Activated T-helper 1 cell treated with Interleukin-2 at 50 U/mL for 16 hours (primary cell): ENCODE results near the gene PRDM13.
"Not testable (repeated sequence)": the region's sequence is repeated elsewhere in the genome, so short reads cannot be mapped to it uniquely, and the experiment has no call there.

ENCODE experiments used
- DNase-seq: peaks from one replicate; pipeline ENCODE4 v3.0.0-alpha.2; 2020; ENCODE audit warnings: low read depth

PRDM13 gene

DNA sequence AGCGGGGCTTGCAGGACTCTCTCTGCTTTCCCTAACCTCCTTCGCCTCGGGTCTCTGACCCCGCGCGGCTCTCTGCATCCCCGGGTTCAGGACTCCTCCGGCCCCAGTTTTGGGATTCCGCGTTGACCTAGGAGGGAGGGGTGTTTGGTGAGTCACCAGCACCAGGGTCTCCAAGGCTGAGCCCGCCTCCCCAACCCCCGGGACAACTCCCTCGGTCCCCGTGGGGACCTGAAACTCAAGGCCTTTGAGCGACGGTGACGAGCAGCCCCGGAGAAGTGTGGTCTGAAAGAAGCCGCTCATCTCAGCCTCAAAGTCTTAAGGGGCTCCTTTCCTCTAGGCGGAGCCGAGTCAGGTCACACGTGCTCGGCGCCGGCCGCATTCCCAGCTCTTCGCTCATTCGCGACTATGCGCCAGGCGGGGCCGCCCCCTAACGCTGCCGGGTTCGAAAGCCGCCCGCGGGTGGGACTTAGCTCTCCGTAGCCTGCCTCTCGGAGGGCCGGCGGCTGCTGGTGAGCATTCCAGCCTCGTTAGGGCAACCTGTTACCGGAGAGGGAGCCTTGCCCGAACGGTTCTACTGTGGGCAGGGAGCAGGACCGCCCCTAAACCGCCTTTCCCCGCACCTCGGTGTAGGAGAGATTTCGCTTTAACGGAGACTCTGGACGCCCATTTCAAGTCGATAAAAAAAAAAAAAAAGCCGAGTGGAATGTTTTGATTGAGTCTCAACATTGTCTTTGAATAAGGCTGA is 3.0 kb upstream of the PRDM13 start:
- no peak for DNase-seq

DNA sequence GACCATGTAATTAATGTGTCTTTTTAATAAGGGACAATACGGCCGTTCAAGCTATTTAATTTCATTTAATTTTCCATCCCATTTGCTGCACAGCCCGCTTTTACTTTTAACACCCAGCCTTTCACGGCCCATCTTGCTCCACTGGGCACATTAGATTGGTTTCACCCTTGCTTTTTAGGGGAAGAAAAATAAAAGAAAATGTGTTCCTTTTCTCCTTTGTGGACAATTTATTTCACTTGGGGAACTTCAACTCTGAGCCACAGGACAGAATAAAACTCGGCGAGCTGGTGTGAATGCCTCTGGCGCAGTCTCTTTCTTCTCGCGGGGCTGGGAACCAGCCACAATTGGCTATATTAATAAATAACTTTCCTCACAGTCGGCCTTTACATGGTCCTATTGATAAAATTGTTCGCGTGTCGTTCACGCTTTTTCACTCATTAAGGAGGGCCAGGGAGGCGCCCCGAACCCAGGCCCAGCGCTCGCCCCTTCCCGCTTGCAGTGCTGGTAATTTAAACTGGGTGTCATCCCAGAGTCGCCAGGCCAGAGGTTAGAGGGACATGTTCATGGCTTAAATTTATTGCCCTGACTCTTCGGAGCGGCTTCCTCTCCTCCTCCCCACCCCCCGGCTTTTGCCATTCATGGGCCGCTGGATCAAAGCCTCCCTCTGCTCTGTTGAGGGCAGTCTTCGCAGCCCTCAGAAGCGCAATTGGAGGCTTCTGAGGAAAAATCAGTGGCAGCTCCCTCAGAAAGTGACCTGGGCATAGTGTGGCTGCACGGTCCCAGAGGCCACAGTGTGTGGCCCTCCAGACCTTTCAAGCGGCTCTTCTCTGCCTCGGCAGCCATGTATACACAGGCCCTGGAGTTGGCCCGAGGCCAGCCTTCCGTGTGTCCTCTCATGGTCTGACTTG is 2.2 kb upstream of the PRDM13 start:
- DNase-seq: no peak

DNA sequence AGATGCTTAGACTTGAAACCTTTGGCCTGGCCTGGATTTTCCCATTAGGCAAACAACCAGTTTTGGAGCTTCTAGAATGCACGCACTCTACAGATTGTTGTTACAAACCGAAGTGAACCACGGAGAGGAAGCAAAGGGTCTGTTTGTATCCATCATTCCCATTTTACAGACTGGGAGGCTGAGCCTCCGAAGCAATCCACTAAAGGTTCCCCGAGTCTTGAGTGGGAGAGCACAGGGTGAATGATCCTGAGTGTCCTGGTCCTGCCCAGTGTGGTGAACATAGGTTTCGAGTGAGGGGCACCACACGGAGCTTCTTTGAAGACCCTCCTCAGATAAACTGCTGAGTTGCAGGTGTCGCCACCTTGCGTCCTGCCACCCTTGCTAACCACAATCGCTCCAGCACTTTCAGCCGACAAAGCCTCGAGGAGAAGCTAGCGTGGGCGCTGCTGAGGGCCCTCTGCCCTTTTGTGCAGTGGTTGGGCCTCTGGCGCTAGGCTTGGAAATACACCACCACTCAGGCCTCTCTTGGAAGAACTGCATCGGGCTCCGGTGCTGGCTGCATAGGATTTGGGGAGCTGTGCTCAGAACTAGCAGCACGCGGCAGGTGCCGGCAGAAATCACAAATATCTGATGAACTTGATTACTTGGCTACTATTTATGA is 1.4 kb upstream of the PRDM13 start:
- DNase-seq: no peak

DNA sequence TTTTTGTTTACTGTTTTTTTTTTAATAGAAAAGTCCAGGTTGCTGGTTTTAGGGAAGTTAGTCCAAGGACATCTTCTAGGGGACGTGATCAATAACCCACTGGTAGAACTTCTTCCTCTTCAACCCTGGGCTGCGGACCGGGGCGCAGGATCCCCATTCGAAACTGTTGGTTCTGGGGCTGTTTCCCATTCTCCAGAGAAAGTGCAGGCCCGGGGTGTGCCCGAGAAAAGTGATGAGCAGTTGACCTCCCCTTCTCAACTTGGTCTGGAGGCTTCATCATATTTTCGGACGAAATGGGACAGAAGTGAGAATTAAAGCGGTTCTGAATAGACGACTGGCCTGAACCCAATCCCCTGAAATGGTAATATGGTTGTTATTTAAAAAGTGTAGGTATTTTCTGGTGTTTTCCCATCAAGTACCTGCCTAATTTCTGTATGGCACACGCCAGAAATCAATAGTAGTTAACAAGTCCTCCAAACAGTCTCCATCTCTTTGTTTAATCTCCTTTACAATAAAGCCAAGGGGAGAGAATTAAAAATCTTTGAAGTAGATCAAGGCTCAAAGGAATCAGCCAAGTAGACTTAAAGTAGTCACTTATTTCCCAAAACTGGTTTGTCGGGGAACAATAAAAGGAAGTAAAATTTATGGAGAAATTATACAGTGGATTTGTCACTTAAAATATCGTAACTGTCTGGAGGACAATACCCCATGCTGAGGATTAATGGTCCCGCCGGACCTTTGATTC is 550 bp upstream of the PRDM13 start:
- DNase-seq: no peak

DNA sequence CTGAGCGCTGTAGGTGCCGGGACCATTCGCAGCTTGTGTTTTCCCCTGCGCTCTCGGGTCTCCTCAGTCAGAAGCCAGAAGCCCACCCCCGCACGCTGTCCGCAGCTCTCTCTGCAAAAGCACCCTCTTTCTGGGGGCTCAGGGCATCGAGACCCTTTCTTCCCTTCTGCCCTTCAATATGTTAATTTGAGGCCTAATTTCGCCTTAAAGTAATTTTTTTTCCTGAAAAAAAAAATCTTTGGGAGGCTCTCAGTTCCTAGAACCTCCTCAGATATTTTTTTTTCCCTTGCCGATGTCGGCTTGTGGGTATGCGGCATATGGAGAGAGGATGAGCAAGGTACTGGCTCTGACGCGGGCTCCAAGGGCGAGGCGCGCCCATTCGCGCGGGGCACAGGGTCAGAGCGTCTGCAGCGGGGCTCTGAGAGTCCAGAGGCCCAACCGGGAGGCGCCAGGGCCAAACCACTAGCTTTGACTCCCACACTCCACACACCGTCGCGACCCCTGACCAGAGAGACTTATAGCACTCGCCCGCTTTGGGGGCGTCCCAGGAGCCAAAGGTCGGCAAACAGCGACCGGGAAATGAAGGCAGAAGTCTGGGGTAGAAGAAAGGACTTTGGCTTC is 893 bp downstream of the PRDM13 start:
- DNase-seq: no peak

DNA sequence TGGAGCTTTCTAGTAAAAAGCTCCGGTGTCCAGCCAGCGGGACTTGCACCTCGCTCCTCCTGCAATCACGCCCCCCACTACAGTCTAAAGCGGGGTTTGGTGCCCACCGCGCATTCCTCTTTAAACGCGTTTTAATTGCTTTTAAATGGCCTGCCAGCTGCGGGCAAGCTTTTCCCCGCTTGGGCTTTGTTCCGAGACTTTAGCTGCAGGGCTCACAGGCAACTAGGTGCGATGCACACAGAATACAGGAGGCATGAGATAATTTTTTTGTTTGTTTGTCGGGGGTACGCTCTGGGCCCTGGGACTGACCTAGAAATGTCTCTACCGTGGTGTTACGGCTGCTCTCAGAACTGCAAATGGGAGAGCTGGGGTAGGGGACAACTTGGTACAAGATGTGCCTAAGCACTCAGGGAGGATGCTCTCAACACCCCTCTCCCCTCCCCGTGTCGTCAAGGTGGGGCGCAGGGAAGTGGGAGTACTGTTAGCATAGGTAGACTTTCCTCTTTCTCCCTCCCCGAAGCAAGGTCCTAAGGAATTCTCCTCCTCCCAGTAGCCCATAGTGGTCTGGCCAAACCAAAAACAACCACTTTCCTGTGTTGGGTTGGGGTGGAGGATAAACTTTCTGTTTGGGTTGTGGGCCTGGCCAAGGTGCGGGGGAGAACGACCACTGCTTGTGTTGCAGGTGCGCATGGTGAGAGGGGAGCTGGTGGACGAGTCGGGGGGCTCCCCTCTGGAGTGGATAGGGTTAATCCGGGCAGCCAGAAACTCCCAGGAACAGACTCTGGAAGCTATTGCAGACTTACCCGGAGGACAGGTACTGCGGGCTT is 1.6 kb downstream of the PRDM13 start:
- DNase-seq: no peak

DNA sequence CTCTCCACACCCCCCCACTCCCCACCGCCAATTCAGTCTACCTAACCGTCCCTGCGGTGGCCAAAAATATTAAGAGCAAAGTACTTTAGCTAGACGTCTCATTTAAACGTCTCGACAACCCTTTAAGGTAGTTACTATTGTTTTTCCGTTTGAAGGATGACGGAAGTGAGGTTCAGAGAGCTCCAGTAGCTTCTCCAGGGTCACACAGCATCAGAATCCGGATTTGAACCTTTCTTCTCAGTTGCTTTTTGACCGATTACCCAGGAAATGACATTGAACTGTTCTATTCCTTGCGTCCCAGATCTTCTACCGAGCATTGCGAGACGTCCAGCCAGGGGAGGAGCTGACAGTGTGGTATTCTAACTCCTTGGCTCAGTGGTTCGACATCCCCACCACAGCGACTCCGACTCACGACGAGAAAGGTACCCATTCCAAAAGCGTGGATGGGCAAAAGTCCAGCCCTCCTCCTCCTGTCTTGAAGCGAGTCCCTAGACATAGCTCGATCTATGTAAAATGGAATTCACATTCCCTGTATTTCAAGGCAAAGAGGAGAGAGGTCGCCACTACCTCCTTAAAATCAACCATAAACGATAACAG is 2.4 kb downstream of the PRDM13 start:
- DNase-seq: no peak

DNA sequence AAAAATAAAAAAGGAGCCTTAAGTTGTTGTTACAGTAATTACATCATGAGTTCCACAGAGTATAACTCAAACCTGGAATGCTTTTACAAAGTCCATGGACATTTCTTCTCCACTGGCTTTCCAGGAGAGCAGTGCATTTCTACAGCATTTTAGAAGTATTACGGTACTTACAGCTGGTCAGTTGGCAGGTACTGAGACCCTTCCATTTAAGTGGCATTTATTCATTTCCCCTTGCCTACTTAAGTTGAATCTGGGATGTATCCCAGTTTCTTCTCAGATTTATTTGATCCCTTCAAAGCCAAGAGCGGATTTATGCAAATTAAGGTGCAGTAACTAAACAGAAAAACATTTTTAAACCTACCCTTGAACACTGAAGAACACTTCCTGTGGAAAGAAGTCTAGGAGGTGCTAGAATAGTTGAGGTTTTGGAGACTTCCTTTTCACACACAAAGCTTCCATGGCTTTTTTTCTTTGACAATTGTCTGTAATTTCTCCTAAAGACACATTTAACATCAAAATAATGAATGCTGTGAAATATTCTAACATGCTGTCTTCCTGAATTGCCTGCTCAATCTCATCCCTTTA is 3.4 kb downstream of the PRDM13 start:
- no peak for DNase-seq

DNA sequence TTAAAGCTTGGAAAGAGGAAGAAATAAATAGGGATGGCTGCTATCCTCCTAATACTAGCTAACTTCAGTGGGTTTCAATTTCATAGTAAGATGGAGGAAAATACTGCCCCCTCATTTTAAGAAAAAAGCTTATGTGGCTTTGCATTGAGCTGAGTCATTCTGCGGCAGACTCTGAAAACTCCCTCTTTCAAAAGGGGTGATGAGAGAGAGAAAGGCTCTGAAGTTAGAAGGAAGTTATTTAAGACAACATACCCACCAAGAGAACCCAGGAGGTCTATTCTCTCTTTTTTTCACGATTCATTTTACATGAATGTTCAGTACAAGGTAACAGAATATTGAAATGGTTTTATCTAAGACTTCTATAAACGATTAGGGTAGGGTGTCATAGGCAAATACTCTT is 4.5 kb downstream of the PRDM13 start:
- DNase-seq: no peak

DNA sequence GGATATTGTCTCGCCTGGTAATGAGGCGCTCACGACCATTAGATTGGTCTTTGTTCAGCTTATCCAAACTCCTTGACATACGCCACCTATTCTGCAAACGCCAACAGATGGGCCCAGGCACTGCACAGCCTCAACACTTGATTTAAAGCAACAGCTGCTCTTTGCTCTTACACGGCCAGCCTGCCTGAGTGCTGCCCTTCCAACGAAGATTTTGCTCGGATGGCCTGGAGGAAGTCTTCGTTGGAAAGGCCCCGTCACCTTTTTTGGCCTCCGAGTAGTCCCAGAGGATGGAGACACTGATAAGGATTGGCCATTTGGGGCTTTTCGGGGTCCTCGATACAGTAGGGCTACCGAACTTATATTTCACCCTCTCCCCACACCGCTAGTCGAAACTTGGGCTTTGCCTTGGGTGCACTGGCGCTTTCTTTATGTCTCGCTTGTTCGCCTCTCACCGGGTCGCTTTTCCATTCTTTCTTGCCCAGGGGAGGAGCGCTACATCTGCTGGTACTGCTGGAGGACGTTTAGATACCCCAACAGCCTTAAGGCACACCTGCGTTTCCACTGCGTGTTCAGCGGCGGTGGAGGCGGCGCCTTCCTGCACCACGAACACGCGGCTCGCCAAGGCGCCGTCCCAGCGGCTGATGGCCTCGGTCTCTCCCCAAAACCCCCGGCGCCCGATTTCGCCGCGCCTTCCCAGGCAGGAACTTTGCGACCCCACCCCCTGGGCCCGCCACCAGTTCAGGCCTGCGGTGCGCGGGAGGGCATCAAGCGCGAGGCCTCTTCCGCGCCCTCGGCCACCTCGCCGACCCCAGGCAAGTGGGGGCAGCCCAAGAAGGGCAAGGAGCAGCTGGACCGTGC is 6.1 kb downstream of the PRDM13 start:
- DNase-seq: no peak

DNA sequence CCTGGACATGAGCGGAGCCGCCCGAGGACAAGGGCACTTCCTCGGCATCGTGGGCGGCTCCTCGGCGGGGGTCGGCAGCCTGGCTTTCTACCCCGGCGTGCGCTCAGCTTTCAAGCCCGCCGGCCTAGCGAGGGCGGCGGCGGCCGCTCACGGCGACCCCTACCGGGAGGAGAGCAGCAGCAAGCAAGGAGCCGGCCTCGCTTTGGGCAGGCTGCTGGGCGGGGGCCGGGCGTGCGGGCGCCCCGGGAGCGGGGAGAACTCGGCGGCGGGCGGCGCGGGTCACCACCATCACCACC is 6.7 kb downstream of the PRDM13 start:
- no peak for DNase-seq

DNA sequence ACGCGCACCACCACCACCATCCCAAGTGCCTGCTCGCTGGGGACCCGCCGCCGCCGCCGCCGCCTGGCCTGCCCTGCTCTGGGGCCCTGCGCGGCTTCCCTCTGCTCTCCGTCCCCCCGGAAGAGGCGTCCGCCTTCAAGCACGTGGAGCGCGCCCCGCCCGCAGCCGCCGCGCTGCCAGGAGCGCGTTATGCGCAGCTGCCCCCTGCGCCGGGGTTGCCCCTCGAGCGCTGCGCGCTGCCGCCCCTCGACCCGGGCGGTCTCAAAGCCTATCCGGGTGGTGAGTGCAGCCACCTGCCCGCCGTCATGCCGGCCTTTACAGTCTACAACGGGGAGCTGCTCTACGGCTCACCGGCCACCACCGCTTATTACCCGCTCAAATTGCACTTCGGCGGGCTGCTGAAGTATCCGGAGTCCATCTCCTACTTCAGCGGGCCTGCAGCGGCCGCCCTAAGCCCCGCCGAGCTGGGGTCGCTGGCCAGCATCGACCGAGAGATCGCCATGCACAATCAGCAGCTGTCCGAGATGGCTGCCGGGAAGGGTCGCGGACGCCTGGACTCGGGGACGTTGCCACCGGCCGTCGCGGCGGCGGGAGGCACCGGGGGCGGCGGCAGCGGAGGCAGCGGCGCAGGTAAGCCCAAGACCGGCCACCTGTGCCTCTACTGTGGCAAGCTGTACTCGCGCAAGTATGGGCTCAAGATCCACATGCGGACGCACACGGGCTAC is 7.2 kb downstream of the PRDM13 start:
- DNase-seq: no peak

DNA sequence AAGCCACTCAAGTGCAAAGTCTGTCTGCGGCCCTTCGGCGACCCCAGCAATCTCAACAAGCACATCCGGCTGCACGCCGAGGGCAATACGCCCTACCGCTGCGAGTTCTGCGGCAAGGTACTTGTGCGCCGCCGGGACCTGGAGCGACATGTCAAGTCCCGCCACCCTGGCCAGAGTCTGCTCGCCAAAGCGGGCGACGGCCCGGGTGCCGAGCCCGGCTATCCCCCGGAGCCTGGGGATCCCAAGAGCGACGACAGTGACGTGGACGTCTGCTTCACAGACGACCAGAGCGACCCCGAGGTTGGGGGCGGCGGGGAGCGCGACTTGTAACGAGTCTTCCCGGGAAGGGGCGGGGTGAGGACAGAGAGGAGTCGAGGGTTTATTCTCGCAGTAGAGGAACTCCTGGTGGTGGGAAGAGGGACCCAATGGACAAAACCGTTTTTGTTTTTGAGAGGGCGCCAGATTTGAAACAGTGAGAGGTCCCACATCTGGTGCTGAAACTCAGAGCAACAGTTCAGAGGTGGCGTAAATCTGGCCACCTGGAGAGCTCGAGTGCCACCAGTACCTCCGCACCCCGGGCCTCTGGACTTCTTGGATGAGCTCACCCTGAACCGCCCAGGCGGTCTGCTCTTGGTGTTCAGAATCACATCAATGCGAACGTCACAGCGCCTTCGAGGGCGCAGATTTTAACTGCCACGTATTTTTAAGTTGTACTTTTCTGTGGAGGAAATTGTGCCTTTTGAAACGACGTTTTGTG is 8.0 kb downstream of the PRDM13 start:
- no peak for DNase-seq

DNA sequence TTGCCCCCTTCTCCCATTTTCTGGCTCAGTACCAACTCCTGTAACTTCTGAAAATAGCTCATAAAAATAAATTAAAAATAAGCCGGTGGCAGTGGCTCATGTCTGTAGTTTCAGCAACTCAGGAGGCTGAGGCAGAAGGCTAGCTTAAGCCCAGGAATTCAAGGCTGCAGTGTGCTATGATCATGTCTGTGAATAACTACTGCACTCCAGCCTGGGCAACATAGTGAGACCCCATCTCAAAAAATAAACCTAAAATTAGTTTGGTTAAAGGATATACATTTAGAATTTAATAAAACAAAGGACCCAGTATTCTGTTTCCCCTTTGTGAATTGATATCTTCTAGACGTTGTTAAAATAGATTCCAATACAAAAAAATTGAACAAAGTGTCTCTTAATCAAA is 10.5 kb downstream of the PRDM13 start:
- DNase-seq: no peak

DNA sequence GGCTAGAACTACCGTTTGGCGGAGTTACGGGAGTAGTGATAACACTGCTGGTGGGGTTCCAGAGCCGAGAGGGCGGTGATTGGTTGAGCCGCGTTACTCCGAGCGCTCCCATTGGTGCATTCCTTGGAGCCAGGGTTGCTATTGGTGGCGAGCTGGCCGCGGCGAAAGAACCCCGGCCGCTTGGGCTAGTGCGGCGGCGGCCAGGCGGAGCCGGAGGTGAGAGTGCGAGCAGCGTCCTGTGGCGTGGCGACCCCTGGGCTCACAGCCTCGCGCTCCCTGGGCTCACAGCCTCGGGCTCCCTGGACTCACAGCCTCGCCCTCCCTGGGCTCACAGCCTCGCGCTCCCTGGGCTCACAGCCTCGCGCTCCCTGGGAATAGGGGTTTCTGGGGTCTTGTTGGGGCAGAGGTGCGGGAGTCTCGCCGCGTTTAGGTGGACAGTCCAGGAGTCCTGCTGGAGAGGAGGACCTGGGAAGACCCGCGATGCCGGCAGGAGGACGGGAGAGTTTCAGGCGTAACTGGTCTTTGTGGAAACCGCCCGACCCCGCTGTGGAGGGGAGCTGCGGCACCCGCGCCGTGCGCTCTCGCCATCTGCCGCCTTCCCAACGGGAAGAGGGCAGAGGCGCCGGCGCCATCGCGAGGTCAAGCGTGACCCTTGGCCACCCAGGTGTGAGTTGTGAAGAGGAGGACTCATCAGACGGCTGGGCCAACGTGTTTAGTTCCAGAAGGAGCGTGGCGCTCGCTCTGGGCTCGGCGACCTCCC is 12.2 kb downstream of the PRDM13 start:
- no peak for DNase-seq

DNA sequence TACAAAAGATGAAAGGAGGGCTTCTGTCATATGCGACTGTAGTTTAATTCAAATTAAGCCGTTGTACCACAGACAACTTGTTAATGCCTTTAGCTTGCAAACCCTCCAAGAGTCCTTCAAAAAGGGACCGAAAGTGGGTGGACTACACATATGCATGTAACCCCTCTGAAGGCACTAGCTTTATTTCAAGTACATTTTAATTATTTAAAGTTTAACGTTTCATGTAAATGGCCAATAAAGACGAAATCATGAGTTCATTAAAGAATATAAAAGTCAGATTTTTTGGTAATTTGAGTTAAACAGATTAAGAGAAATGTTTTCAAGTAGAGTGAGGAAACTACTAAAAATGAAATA is 12.8 kb downstream of the PRDM13 start:
- no peak for DNase-seq

DNA sequence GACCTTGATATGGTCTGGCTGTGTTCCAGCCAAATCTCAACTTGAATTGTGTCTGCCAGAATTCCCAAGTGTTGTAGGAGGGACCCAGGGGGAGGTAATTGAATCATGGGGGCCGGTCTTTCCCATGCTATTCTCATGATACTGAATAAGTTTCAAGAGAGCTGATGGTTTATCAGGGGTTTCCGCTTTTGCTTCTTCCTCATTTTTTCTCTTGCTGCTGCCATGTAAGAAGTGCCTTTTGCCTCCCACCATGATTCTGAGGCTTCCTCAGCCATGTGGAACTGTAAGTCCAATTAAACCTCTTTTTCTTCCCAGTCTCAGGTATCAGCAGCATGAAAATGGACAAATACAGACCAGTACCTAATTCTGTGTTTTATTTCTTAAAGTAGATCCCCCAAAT is 15.4 kb downstream of the PRDM13 start:
- not testable (repeated sequence) for DNase-seq
